Measurements from ENCODE around the gene CCT6B. TPM values are rescaled to one million over a fixed set of nuclear protein-coding genes. Genes with fewer than 3 reads are reported as not detected.
A peak's percentile ranks its signal among the peaks of the same experiment; 100 is the strongest.
"Not testable (repeated sequence)": the region's sequence is repeated elsewhere in the genome, so short reads cannot be mapped to it uniquely, and the experiment has no call there.

CCT6B gene
- total RNA-seq, 1 donor from 2014 or later = 1.7 TPM

DNA sequence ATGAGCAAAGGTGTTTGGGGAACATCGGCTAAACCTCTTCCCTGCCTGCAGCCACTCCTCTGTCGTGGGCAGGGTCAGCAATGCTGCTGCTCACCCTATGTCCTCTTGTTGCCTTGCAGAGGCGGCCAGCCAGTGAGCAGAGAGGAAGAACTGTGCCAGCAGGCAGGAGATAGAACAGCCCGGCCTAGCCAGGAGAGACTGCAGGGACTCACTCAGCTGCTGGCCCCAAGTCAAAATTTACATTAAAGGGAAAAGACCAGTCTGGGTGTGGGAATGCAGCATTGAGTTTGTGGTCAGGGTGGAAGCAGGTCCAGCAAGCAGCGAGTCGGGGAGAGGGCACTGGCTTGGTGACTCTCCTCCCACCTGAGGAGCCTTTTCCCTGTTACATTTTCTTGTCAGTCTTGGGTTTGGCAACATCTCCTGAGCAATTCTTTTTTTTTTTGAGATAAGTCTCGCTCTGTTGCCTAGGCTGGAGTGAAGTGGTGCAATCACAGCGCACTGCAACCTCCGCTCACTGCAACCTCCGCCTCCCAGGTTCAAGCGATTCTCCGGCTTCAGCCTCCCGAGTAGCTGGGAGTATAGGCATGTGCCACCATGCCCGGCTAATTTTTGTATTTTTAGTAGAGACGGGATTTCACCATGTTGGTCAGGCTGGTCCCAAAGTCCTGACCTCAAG is 41.8 kb upstream of the CCT6B start:
- Mint-ChIP-seq H3K27ac (peak overlapping the region; percentile 70), H3K4me3 (ENCODE audit: low read depth) (no peak overlapping the region), H3K9me3 (ENCODE audit: low read depth) (no peaks in the 10 kb centered on the region), H3K4me1 (ENCODE audit: low read depth) (no peaks in the 10 kb centered on the region), H3K27me3 (no peaks in the 10 kb centered on the region), H3K36me3 (ENCODE audit: insufficient read depth) (peaks cover 22% of the 10 kb centered on the region)
- TF ChIP-seq, protein P1, sequence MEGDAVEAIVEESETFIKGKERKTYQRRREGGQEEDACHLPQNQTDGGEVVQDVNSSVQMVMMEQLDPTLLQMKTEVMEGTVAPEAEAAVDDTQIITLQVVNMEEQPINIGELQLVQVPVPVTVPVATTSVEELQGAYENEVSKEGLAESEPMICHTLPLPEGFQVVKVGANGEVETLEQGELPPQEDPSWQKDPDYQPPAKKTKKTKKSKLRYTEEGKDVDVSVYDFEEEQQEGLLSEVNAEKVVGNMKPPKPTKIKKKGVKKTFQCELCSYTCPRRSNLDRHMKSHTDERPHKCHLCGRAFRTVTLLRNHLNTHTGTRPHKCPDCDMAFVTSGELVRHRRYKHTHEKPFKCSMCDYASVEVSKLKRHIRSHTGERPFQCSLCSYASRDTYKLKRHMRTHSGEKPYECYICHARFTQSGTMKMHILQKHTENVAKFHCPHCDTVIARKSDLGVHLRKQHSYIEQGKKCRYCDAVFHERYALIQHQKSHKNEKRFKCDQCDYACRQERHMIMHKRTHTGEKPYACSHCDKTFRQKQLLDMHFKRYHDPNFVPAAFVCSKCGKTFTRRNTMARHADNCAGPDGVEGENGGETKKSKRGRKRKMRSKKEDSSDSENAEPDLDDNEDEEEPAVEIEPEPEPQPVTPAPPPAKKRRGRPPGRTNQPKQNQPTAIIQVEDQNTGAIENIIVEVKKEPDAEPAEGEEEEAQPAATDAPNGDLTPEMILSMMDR (IDR thresholded peaks at IDR 0.05; ENCODE audit: unreplicated experiment) = no peak
- no peak for DNase-seq (ENCODE audit: low spot score, unreplicated experiment)

DNA sequence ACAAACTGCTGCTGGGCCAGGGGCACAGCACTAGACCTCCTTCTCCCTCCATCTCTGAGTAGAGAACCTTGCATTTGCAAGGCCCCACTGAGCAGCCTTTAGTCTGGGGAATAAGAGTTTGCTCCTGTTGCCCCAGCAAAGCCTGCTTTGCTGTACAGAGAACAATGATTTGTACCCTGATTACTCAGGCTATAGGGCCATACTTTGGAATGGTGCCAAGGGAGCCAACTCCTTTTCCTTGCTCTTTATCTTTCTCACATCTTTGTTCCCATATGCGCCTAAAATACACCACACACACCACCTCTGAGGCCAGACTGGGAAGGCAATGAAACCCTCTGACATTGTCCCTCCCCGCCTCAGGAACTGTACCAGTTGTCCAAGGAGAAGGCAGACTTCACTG is 40.3 kb upstream of the CCT6B start:
- no peak overlapping the region for H3K27ac Mint-ChIP-seq
- no peak overlapping the region for H3K4me3 Mint-ChIP-seq (ENCODE audit: low read depth)
- H3K9me3 Mint-ChIP-seq (ENCODE audit: low read depth) = no peaks in the 10 kb centered on the region
- no peaks in the 10 kb centered on the region for H3K4me1 Mint-ChIP-seq (ENCODE audit: low read depth)
- H3K27me3 Mint-ChIP-seq = no peaks in the 10 kb centered on the region
- TF ChIP-seq, protein P1 (IDR thresholded peaks at IDR 0.05; ENCODE audit: unreplicated experiment) = no peak
- DNase-seq (ENCODE audit: low spot score, unreplicated experiment) = no peak
- H3K36me3 Mint-ChIP-seq (ENCODE audit: insufficient read depth) = peaks cover 16% of the 10 kb centered on the region

DNA sequence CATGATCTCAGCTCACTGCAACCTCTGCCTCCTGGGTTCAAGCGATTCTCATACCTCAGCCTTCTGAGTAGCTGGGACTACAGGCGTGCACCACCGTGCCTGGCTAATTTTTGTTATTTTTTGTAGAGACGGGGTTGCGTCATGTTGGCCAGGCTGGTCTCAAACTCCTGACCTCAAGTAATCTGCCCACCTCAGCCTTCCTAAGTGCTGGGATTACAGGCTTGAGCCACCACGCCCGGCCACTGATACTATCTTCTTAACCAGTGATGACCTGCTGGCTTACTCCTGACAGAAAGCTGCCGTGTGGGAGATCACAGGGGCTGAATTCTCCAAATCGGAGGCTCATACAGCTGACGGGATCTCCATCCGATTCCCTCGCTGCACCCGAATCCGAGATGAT is 39.7 kb upstream of the CCT6B start:
- H3K9me3 Mint-ChIP-seq (ENCODE audit: low read depth); DNase-seq (ENCODE audit: low spot score, unreplicated experiment); H3K27me3 Mint-ChIP-seq; H3K4me1 Mint-ChIP-seq (ENCODE audit: low read depth); H3K4me3 Mint-ChIP-seq (ENCODE audit: low read depth); H3K27ac Mint-ChIP-seq: not testable (repeated sequence)
- H3K36me3 Mint-ChIP-seq (ENCODE audit: insufficient read depth) = peaks cover 16% of the 10 kb centered on the region

DNA sequence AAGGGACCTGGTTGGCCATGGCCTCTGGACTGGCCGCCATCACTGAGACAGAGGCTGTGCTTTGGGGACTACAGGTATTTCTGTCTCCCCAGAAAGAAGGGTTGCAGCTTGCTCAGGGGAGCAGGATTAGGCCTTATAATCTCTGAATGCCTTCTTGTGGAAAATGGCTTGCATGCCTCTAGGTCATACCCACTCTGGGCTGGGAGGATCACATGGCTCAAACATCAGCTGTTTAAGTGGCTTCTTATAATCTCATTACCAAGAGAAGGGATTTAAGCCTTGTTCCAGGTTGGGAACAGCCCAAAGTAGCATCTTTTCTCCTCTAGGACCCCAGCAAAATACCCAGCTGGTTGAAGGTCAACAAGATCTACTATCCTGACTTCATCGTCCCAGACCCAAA is 38.2 kb upstream of the CCT6B start:
- H3K36me3 Mint-ChIP-seq (ENCODE audit: insufficient read depth) = peaks cover 15% of the 10 kb centered on the region
- TF ChIP-seq, protein P1 (IDR thresholded peaks at IDR 0.05; ENCODE audit: unreplicated experiment) = no peak
- no peak for DNase-seq (ENCODE audit: low spot score, unreplicated experiment)
- no peaks in the 10 kb centered on the region for H3K27me3 Mint-ChIP-seq
- no peak overlapping the region for H3K4me3 Mint-ChIP-seq (ENCODE audit: low read depth)
- H3K27ac Mint-ChIP-seq = no peak overlapping the region
- no peaks in the 10 kb centered on the region for H3K4me1 Mint-ChIP-seq (ENCODE audit: low read depth)
- no peaks in the 10 kb centered on the region for H3K9me3 Mint-ChIP-seq (ENCODE audit: low read depth)

DNA sequence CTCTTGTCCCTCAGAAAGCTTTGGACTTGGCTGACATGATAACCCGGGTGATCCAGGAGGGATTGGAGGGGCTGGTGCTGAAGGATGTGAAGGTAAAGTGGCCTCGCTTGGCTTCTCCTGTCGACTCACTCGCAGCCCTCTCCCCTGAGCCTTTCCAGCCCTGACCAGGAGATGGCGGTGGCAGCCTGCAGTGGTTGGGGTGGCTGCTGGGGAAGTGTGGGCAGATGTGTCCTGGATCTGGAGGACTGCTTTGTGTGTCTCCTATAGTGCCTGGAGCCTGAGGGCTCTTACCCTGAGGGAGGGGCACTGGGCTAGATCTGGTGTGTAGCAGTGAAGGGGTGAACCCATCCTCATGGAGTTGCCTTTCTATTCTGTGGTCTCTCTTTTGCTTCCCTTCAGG is 36.9 kb upstream of the CCT6B start:
- H3K4me1 Mint-ChIP-seq (ENCODE audit: low read depth) = no peaks in the 10 kb centered on the region
- TF ChIP-seq, protein P1 (IDR thresholded peaks at IDR 0.05; ENCODE audit: unreplicated experiment) = peak; percentile 78
- peak; percentile 58 for DNase-seq (ENCODE audit: low spot score, unreplicated experiment)
- H3K36me3 Mint-ChIP-seq (ENCODE audit: insufficient read depth) = peaks cover 17% of the 10 kb centered on the region
- no peaks in the 10 kb centered on the region for H3K9me3 Mint-ChIP-seq (ENCODE audit: low read depth)
- H3K27me3 Mint-ChIP-seq = no peaks in the 10 kb centered on the region
- H3K27ac Mint-ChIP-seq = peak overlapping the region; percentile 73
- no peak overlapping the region for H3K4me3 Mint-ChIP-seq (ENCODE audit: low read depth)

DNA sequence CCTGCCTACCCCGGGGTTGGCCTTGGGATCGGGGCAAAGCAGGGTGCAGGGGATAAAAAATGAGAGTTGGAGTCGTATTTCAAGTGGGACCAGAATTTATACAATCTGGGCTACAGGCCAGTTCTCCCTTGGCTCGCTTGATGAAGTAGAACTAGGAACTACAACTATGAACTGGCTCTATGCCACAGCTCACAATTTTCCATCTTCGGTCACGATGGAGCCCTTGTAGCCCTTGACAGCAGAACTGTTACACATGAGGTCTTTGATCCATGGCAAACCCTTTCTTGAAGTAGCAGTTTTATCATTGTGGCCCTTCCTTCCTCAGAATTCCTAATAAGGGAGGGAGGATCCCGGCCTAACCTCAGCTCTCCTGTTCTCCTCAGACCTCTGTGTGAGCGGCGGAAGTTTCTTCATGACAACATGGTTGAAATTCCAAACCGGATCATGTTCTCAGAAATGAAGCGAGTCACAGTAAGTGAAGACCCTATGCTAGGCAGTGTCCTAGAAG is 36.1 kb upstream of the CCT6B start:
- no peak for DNase-seq (ENCODE audit: low spot score, unreplicated experiment)
- Mint-ChIP-seq H3K4me1 (ENCODE audit: low read depth) (no peaks in the 10 kb centered on the region), H3K9me3 (ENCODE audit: low read depth) (no peaks in the 10 kb centered on the region), H3K4me3 (ENCODE audit: low read depth) (no peak overlapping the region), H3K27me3 (no peaks in the 10 kb centered on the region), H3K27ac (no peak overlapping the region), H3K36me3 (ENCODE audit: insufficient read depth) (peaks cover 18% of the 10 kb centered on the region)
- TF ChIP-seq, protein P1 (IDR thresholded peaks at IDR 0.05; ENCODE audit: unreplicated experiment) = no peak

Data from progenitor cell of endocrine pancreas (in vitro differentiated cells).